GM23338 (cell line): ENCODE results near the gene METTL3.

Experiments used
- CTCF ChIP-seq, 2 experiments: fragments of 200-600 bp in 1 of 2; sonication (generic) in 1 of 2; conservative IDR thresholded peaks; 2 replicates each; pipeline versions ENCODE4 v1.5.1 to v1.6.1; 2016 to 2017; ENCODE audit warnings: antibody characterized with exemption in 2 of 2, low read depth in 2 of 2, mild to moderate bottlenecking in 2 of 2, moderate library complexity in 1 of 2
- EZH2 ChIP-seq: fragments of 200-600 bp; sonication (generic); IDR thresholded peaks from one replicate; pipeline ENCODE4 v1.8.0; 2017; ENCODE audit warnings: antibody characterized with exemption, mild to moderate bottlenecking, low read depth; ENCODE audit not compliant: unreplicated experiment
- POLR2AphosphoS5 ChIP-seq: IDR thresholded peaks from 2 replicates; pipeline ENCODE4 v1.6.1; 2016; ENCODE audit warnings: antibody characterized with exemption, low read depth
- TF ChIP-seq, protein P1 (sequence below): IDR thresholded peaks from one replicate; pipeline ENCODE4 v1.6.1; 2018; ENCODE audit warnings: antibody characterized with exemption; ENCODE audit not compliant: unreplicated experiment

DNA sequence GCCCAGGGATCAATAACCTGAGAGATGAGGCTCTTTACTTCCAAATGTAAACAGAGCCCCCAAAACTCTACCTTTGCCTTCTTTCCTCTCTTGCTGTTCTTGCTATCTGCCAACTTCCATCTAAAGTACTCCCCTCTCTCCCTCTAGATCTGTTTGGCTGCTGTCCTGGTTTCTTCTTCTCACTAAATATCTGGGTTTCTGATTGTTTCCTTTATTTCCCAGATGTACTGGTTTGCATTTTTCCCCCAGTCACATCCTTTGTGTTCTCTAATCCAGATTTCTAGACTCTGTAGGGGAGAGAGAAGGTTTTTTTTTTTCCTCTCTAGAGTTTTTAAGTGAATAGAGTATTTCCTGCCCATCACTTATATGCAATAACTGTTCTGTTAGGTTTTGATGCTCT lies 22.2 kb upstream of the METTL3 start:
- TF ChIP-seq EZH2 (no peak), CTCF (conservative IDR thresholded peaks at IDR 0.05; ENCODE audit: low read depth in 2 of 2) (no peak), POLR2AphosphoS5 (no peak)
- TF ChIP-seq, protein P1, sequence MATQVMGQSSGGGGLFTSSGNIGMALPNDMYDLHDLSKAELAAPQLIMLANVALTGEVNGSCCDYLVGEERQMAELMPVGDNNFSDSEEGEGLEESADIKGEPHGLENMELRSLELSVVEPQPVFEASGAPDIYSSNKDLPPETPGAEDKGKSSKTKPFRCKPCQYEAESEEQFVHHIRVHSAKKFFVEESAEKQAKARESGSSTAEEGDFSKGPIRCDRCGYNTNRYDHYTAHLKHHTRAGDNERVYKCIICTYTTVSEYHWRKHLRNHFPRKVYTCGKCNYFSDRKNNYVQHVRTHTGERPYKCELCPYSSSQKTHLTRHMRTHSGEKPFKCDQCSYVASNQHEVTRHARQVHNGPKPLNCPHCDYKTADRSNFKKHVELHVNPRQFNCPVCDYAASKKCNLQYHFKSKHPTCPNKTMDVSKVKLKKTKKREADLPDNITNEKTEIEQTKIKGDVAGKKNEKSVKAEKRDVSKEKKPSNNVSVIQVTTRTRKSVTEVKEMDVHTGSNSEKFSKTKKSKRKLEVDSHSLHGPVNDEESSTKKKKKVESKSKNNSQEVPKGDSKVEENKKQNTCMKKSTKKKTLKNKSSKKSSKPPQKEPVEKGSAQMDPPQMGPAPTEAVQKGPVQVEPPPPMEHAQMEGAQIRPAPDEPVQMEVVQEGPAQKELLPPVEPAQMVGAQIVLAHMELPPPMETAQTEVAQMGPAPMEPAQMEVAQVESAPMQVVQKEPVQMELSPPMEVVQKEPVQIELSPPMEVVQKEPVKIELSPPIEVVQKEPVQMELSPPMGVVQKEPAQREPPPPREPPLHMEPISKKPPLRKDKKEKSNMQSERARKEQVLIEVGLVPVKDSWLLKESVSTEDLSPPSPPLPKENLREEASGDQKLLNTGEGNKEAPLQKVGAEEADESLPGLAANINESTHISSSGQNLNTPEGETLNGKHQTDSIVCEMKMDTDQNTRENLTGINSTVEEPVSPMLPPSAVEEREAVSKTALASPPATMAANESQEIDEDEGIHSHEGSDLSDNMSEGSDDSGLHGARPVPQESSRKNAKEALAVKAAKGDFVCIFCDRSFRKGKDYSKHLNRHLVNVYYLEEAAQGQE = no peak
